ENCODE measurements around the gene GRIA1. TPM values are rescaled to one million over a fixed set of nuclear protein-coding genes. Genes with fewer than 3 reads are reported as not detected.

Gene GRIA1
- total RNA-seq, 1 donor from 2014 or later: not detected

DNA sequence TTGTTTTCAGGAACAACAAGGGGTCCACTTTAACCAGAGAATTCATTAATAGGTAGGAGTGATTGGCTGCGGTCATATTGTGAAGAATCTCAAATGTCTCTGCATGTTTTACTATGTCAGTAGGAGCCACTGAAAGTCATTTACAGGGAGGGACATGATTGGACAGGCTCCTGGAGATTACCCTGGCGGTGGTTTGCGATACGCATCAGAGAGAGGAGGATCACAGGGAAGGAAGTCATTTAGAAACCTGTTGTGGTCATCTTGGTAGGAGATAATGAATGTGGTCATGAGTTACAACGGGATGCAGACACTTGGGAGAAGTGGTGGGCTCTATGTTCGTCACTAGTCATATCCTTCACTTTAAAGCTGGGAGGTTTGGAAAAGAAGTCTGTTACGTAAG lies 285.5 kb downstream of the GRIA1 start:
- H3K27me3 Mint-ChIP-seq (ENCODE audit: unreplicated experiment): peaks cover 2% of the 10 kb centered on the region
- H3K4me3 Mint-ChIP-seq (ENCODE audit: unreplicated experiment): no peak overlapping the region
- TF ChIP-seq, protein P1, sequence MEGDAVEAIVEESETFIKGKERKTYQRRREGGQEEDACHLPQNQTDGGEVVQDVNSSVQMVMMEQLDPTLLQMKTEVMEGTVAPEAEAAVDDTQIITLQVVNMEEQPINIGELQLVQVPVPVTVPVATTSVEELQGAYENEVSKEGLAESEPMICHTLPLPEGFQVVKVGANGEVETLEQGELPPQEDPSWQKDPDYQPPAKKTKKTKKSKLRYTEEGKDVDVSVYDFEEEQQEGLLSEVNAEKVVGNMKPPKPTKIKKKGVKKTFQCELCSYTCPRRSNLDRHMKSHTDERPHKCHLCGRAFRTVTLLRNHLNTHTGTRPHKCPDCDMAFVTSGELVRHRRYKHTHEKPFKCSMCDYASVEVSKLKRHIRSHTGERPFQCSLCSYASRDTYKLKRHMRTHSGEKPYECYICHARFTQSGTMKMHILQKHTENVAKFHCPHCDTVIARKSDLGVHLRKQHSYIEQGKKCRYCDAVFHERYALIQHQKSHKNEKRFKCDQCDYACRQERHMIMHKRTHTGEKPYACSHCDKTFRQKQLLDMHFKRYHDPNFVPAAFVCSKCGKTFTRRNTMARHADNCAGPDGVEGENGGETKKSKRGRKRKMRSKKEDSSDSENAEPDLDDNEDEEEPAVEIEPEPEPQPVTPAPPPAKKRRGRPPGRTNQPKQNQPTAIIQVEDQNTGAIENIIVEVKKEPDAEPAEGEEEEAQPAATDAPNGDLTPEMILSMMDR (IDR thresholded peaks at IDR 0.05; ENCODE audit: partially characterized antibody, unreplicated experiment): no peak
- H3K36me3 Mint-ChIP-seq (ENCODE audit: unreplicated experiment): no peaks in the 10 kb centered on the region
- H3K9me3 Mint-ChIP-seq (ENCODE audit: unreplicated experiment): peaks cover 4% of the 10 kb centered on the region
- no peak for DNase-seq
- peaks cover 23% of the 10 kb centered on the region for H3K4me1 Mint-ChIP-seq (ENCODE audit: low read depth, unreplicated experiment)
- H3K27ac Mint-ChIP-seq (ENCODE audit: unreplicated experiment): no peak overlapping the region

DNA sequence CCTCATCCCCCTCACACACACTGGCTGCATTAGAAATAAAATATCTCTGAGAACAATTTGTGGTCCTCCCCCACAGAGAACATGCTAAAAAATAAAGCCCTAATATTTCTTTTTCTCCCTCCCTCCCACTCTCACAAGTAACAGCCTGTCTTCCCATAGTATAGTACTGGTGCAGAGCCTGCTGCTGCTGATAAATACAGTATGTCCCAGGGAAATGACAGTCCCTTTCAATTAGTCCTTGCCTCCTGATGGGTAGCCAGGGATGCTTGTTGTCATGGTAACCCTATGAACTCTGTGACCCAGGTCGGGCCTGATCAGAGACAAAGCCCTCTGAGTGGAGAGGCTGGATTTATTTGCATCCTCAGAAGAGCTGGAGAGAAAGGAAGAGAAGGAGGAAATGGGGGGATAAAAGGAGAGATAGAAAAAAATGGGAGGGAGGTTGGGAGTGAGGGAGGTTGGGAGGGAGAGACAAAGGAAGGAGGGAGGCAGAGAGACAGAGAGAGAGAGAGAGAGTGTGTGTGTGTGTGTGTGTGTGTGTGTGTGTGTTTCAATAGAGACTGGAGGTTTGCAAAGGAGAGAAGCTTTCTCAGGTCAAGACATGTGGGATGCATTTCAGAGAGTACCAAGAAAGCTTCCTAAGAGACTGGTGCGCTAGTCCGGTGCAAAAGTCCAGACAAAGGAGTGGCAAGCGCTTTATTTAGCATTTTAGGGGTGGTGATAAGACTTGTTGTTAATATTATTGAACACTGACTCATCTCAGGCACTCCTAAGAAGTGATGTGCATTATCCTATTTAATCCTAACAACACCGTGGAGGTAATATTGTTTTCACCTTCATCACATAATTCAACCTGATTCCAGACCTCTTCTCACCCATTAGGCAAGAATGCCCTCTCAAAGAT lies 287.5 kb downstream of the GRIA1 start:
- Mint-ChIP-seq H3K36me3 (ENCODE audit: unreplicated experiment) (no peaks in the 10 kb centered on the region), H3K4me3 (ENCODE audit: unreplicated experiment) (peak overlapping the region; percentile 30), H3K4me1 (ENCODE audit: low read depth, unreplicated experiment) (peaks cover 26% of the 10 kb centered on the region), H3K27ac (ENCODE audit: unreplicated experiment) (peak overlapping the region; percentile 93), H3K9me3 (ENCODE audit: unreplicated experiment) (peaks cover 4% of the 10 kb centered on the region), H3K27me3 (ENCODE audit: unreplicated experiment) (peaks cover 2% of the 10 kb centered on the region)
- peak; percentile 61 for DNase-seq
- TF ChIP-seq, protein P1 (IDR thresholded peaks at IDR 0.05; ENCODE audit: partially characterized antibody, unreplicated experiment): no peak

DNA sequence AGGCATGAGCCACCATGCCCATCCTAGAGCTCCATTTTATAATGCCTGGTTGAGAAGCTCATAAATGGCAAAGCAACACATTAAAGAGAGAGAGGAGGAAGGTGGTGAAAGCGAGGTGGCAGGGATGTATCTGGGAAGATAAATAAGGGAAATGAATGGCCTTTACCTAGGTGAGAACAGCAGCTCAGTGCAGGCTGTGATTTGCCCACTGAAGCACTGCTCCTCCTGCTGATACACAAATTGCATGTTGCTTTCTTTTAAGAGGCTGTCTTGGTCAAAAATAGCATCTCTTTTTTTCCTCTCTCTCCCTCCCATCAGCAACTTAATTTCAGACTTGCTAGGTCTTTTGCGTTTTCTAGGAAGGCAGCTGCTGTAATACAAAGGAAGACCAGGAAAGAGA lies 289.4 kb downstream of the GRIA1 start:
- Mint-ChIP-seq H3K4me1 (ENCODE audit: low read depth, unreplicated experiment) (peaks cover 30% of the 10 kb centered on the region), H3K27ac (ENCODE audit: unreplicated experiment) (no peak overlapping the region), H3K36me3 (ENCODE audit: unreplicated experiment) (no peaks in the 10 kb centered on the region), H3K4me3 (ENCODE audit: unreplicated experiment) (no peak overlapping the region), H3K9me3 (ENCODE audit: unreplicated experiment) (peaks cover 5% of the 10 kb centered on the region), H3K27me3 (ENCODE audit: unreplicated experiment) (peaks cover 1% of the 10 kb centered on the region)
- TF ChIP-seq, protein P1 (IDR thresholded peaks at IDR 0.05; ENCODE audit: partially characterized antibody, unreplicated experiment): no peak
- DNase-seq: no peak

DNA sequence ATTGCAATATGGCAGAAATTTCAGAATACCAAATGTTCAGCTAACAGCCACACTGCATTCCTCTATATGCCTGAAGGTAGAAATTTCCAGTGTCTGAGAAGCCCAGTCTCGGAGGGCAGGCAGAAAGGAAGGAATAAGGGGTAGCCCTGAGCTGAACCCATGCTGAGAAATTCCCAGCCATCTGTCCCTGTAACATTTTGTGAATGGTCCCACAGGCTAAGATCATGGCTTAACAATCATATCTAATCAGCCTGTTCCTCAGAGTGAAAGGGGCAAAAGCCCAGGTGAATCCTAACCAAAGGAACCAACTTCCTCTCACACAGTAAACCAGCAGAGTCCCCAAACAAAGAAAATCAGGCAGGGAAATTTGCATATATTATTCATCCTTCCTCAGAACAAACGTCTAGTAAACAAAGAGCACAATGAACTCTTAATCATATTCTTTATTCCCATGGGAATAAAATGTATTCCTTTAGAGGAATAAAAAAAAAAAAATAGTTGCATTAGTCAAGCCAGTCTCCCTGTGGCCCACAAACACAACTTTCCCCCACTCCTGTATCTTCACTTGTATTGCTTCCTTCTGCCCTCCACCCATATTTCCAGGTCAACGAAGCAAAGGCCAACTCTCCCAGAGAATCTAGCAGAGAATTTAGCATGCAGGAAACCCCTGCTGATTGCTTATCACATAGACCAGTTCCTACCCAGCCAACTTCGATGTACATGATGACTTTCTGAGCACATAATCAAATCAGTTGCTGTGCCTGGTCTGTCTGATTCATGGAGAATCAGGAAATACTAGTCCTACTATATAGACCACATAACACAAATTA lies 290.6 kb downstream of the GRIA1 start:
- TF ChIP-seq, protein P1 (IDR thresholded peaks at IDR 0.05; ENCODE audit: partially characterized antibody, unreplicated experiment): no peak
- peaks cover 5% of the 10 kb centered on the region for H3K9me3 Mint-ChIP-seq (ENCODE audit: unreplicated experiment)
- H3K27me3 Mint-ChIP-seq (ENCODE audit: unreplicated experiment): peaks cover 1% of the 10 kb centered on the region
- H3K4me1 Mint-ChIP-seq (ENCODE audit: low read depth, unreplicated experiment): peaks cover 30% of the 10 kb centered on the region
- H3K27ac Mint-ChIP-seq (ENCODE audit: unreplicated experiment): peak overlapping the region; percentile 62
- no peak overlapping the region for H3K4me3 Mint-ChIP-seq (ENCODE audit: unreplicated experiment)
- DNase-seq: no peak
- H3K36me3 Mint-ChIP-seq (ENCODE audit: unreplicated experiment): no peaks in the 10 kb centered on the region
